ENCODE measurements around the gene ECE1. TPM values are rescaled to one million over a fixed set of nuclear protein-coding genes. Genes with fewer than 3 reads are reported as not detected.

ECE1 gene
- total and polyA plus RNA-seq, 2 of the 13 experiments (the other 11 are each of a cell fraction or from before 2014, with no cell fraction given): 13.5 to 21.2 TPM

GRCh38 chr1:21255284-21255942 lies 34.9 kb downstream of the ECE1 start (continued):
- TF ChIP-seq IRF1 (CRISPR knock-in tag; IDR thresholded peaks at IDR 0.05; ENCODE audit: low read depth) (no peak), MAFK (conservative IDR thresholded peaks at IDR 0.05 in 1 of 2, IDR thresholded peaks at IDR 0.05 in 1 of 2; ENCODE audit: low read length in 2 of 2) (no peak), SRY (CRISPR knock-in tag; IDR thresholded peaks at IDR 0.05) (no peak), ZNF460 (CRISPR knock-in tag; IDR thresholded peaks at IDR 0.05; ENCODE audit: borderline replicate concordance) (no peak), MED13 (CRISPR knock-in tag; IDR thresholded peaks at IDR 0.05) (no peak), MTF2 (CRISPR knock-in tag; IDR thresholded peaks at IDR 0.05; ENCODE audit: borderline replicate concordance) (no peak), HCFC1 (IDR thresholded peaks at IDR 0.05; ENCODE audit: low read depth, low read length) (no peak), ATF5 (CRISPR knock-in tag; IDR thresholded peaks at IDR 0.05; ENCODE audit: low read depth) (no peak), SUZ12 (IDR thresholded peaks at IDR 0.05; ENCODE audit: low read depth, low read length) (no peak), POLR2AphosphoS5 (IDR thresholded peaks at IDR 0.05; ENCODE audit: low read depth, low read length) (no peak), BATF2 (CRISPR knock-in tag; IDR thresholded peaks at IDR 0.05) (no peak), ZBTB42 (CRISPR knock-in tag; IDR thresholded peaks at IDR 0.05) (no peak), SATB2 (CRISPR knock-in tag; IDR thresholded peaks at IDR 0.05) (no peak), NAIF1 (CRISPR knock-in tag; IDR thresholded peaks at IDR 0.05; ENCODE audit: borderline replicate concordance) (no peak), ONECUT2 (CRISPR knock-in tag; IDR thresholded peaks at IDR 0.05) (no peak), IRF2 (CRISPR knock-in tag; IDR thresholded peaks at IDR 0.05) (peak; percentile 66; the same call in 1 of the 2 replicates), ZFYVE20 (CRISPR knock-in tag; IDR thresholded peaks at IDR 0.05; ENCODE audit: borderline replicate concordance, low read depth) (no peak), FOXK1 (CRISPR knock-in tag; IDR thresholded peaks at IDR 0.05; ENCODE audit: borderline replicate concordance, low read depth) (no peak), ZEB1 (IDR thresholded peaks at IDR 0.05; ENCODE audit: insufficient replicate concordance, low read depth) (no peak), ATF7-NPFF (CRISPR knock-in tag; IDR thresholded peaks at IDR 0.05; ENCODE audit: low read depth) (no peak), SIN3B (IDR thresholded peaks at IDR 0.05; ENCODE audit: low read length) (no peak), SRSF4 (IDR thresholded peaks at IDR 0.05; ENCODE audit: low read depth, low read length, poor library complexity, severe bottlenecking) (no peak), PRDM15 (CRISPR knock-in tag; IDR thresholded peaks at IDR 0.05) (no peak), ZSCAN25 (CRISPR knock-in tag; IDR thresholded peaks at IDR 0.05) (peak; percentile 23; the same call in 1 of the 2 replicates), SALL2 (CRISPR knock-in tag; IDR thresholded peaks at IDR 0.05) (no peak), DDIT3 (CRISPR knock-in tag; IDR thresholded peaks at IDR 0.05) (no peak)

Data from HepG2 (cell line).